Measurements from ENCODE around the gene CCT7.
A peak's percentile ranks its signal among the peaks of the same experiment; 100 is the strongest.

DNA sequence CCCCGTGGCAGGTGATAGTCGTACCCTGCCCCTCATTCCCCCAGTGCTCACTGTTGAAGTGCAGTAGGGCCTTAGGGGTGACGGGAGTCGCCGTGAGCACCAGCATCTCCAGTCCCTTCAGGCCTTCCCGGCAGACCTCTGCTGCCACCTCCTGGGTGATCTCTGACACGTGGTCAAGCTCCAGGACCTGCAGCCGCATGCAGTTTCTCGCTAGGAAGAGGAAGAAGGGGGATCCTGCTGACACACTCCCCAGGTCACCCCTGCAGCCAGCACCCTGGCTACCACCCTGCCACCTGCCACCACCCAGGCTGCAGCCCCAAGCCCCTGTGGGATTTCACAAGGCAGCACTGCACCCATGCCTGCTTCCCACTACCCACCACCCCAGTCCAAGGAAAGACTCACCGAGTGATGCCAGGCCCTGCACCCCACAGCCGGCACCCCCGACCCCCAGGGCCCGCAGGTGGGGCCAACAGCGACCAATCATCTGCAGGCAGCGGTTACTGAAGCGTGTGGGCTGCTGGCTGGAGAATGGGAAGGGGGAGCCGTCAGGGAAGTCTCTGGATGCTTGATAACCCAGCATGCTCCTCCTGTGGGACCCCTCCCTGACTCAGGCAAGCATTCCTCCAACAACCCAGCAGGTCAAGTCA is 26.4 kb downstream of the CCT7 start:
- peak; percentile 22 for TF ChIP-seq CTCF (IDR thresholded peaks at IDR 0.05; ENCODE audit: insufficient read depth, low read length)
- TF ChIP-seq, protein P1, sequence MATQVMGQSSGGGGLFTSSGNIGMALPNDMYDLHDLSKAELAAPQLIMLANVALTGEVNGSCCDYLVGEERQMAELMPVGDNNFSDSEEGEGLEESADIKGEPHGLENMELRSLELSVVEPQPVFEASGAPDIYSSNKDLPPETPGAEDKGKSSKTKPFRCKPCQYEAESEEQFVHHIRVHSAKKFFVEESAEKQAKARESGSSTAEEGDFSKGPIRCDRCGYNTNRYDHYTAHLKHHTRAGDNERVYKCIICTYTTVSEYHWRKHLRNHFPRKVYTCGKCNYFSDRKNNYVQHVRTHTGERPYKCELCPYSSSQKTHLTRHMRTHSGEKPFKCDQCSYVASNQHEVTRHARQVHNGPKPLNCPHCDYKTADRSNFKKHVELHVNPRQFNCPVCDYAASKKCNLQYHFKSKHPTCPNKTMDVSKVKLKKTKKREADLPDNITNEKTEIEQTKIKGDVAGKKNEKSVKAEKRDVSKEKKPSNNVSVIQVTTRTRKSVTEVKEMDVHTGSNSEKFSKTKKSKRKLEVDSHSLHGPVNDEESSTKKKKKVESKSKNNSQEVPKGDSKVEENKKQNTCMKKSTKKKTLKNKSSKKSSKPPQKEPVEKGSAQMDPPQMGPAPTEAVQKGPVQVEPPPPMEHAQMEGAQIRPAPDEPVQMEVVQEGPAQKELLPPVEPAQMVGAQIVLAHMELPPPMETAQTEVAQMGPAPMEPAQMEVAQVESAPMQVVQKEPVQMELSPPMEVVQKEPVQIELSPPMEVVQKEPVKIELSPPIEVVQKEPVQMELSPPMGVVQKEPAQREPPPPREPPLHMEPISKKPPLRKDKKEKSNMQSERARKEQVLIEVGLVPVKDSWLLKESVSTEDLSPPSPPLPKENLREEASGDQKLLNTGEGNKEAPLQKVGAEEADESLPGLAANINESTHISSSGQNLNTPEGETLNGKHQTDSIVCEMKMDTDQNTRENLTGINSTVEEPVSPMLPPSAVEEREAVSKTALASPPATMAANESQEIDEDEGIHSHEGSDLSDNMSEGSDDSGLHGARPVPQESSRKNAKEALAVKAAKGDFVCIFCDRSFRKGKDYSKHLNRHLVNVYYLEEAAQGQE (IDR thresholded peaks at IDR 0.05; ENCODE audit: insufficient replicate concordance, low read depth), result no peak

Data from HL-60 (cell line).